CD8-positive, alpha-beta memory T cell (primary cell): ENCODE measurements around the gene PRSS56. TPM values are rescaled to one million over a fixed set of nuclear protein-coding genes. Genes with fewer than 3 reads are reported as not detected.

ENCODE experiments used
- CTCF ChIA-PET: fragments of 350-600 bp; sonication (Branson Sonifier 250); formaldehyde crosslinking; loops from one replicate; lab custom pipeline; 2021; ENCODE audit warnings: antibody characterized with exemption; lab: Charles Lee
- POLR2A ChIA-PET: fragments of 350-600 bp; sonication (Branson Sonifier 250); formaldehyde crosslinking; loops from one replicate; lab custom pipeline; 2021; ENCODE audit warnings: antibody characterized with exemption; lab: Charles Lee
- DNase-seq, 5 donors: peaks; one replicate each; pipeline versions ENCODE4 v3.0.0 to v3.0.0-alpha.2; 2020 to 2022; ENCODE audit warnings: mixed read lengths in 1 of 5
- H3K27ac ChIP-seq: one replicate; pipeline ENCODE4 v1.7.0; 2013; ENCODE audit warnings: low read depth, mild to moderate bottlenecking, low read length, moderate library complexity
- H3K27me3 ChIP-seq: 2 replicates; pipeline ENCODE4 v1.7.0; 2013; ENCODE audit warnings: low read length, mild to moderate bottlenecking; ENCODE audit not compliant: insufficient read depth, poor library complexity, severe bottlenecking
- H3K36me3 ChIP-seq: 2 replicates; pipeline ENCODE4 v1.7.0; 2013; ENCODE audit warnings: mild to moderate bottlenecking, low read length, moderate library complexity; ENCODE audit not compliant: insufficient read depth
- H3K4me1 ChIP-seq: 2 replicates; pipeline ENCODE4 v1.7.0; 2013; ENCODE audit warnings: mild to moderate bottlenecking, low read length, moderate library complexity; ENCODE audit not compliant: insufficient read depth
- H3K4me3 ChIP-seq: 2 replicates; pipeline ENCODE4 v1.7.0; 2013; ENCODE audit warnings: mild to moderate bottlenecking, low read length
- H3K9me3 ChIP-seq: 2 replicates; pipeline ENCODE4 v1.7.0; 2013; ENCODE audit warnings: mild to moderate bottlenecking, low read length
- H3K27ac Mint-ChIP-seq, 8 donors: one replicate each; pipeline ENCODE4 v1.8.0; 2020 to 2021; ENCODE audit warnings: mixed read lengths in 8 of 8, mild to moderate bottlenecking in 6 of 8, inconsistent platforms in 3 of 8, moderate library complexity in 3 of 8
- H3K27me3 Mint-ChIP-seq, 2 donors: one replicate each; pipeline ENCODE4 v1.8.0; 2020 to 2021; ENCODE audit warnings: mixed read lengths in 2 of 2, mild to moderate bottlenecking in 1 of 2, moderate library complexity in 1 of 2
- H3K36me3 Mint-ChIP-seq, 3 donors: one replicate each; pipeline ENCODE4 v1.8.0; 2020 to 2021; ENCODE audit warnings: mixed read lengths in 3 of 3, inconsistent platforms in 1 of 3, mild to moderate bottlenecking in 1 of 3
- H3K4me1 Mint-ChIP-seq, 3 donors: one replicate each; pipeline ENCODE4 v1.8.0; 2020 to 2021; ENCODE audit warnings: mixed read lengths in 3 of 3, inconsistent platforms in 1 of 3, mild to moderate bottlenecking in 1 of 3
- H3K4me3 Mint-ChIP-seq, 7 donors: one replicate each; pipeline ENCODE4 v1.8.0; 2020 to 2021; ENCODE audit warnings: mixed read lengths in 7 of 7, mild to moderate bottlenecking in 6 of 7, moderate library complexity in 4 of 7, inconsistent platforms in 2 of 7
- H3K9me3 Mint-ChIP-seq, 5 donors: one replicate each; pipeline ENCODE4 v1.8.0; 2020 to 2022; ENCODE audit warnings: mixed read lengths in 5 of 5, mild to moderate bottlenecking in 3 of 5, moderate library complexity in 2 of 5, inconsistent platforms in 1 of 5
- polyA plus RNA-seq: library from polyadenylated mRNA; unstranded; fragments of 300-500 nt; fragmentation: Illumina TruSeq; gene quantifications from one replicate; pipeline ENCODE4 v1.2.3, GENCODE V29; 2021
- total RNA-seq, 2 experiments: library from RNA; stranded (reverse); gene quantifications; one replicate each; pipeline ENCODE4 v1.2.3, GENCODE V29; 2021

The PRSS56 gene
- total and polyA plus RNA-seq, 3 experiments from 2014 or later = not detected

DNA sequence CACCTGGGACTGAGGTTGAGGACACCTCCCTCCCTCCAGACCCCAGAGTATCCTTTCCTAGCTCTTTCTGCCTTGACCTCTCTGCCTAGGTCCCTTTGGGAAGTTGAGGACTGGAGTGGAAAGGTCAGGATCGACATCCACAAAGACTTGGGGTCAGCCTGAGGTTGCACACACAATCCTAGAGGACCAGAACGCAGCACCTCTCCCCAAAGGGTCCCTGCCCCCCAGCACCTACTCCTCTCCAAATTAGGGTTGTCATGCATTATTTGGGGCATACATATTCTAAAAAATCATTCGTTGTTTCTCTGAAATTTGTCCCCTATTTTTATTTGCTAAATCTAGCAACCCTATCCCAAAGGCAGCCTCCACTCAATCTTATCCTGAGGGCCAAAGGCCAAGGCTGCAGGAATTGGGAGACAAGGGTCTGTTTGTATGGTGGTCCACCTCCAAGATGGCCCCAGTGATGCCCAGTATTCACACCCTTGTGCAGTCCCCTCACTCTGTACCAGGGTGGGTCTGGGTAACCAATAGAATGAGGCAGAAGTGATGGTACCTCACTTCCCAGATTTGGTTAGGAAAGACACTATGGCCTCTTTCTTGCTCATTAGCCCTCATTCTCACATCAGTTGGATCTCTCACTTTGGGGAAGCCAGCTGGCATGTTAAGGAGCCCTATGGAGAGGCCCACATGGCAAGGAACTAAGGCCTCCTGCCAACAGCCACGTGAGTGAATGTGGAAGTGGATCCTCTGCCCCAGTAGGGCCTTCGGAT lies 15.8 kb downstream of the PRSS56 start:
- H3K27ac Mint-ChIP-seq = no peak overlapping the region
- no peaks in the 10 kb centered on the region for H3K27me3 ChIP-seq
- H3K36me3 ChIP-seq = no peaks in the 10 kb centered on the region
- H3K27ac ChIP-seq = no peak overlapping the region
- DNase-seq = no peak
- no peaks in the 10 kb centered on the region for H3K36me3 Mint-ChIP-seq
- CTCF ChIA-PET = no interaction called here
- no peak overlapping the region for H3K4me3 ChIP-seq
- H3K4me1 ChIP-seq = no peaks in the 10 kb centered on the region
- H3K9me3 Mint-ChIP-seq = no peaks in the 10 kb centered on the region
- POLR2A ChIA-PET = no interaction called here
- peaks cover 0 to 5% (median 0%) of the 10 kb centered on the region in 3 donors for H3K4me1 Mint-ChIP-seq
- no peaks in the 10 kb centered on the region for H3K9me3 ChIP-seq
- peaks cover 8 to 20% of the 10 kb centered on the region in 2 donors for H3K27me3 Mint-ChIP-seq
- H3K4me3 Mint-ChIP-seq = no peak overlapping the region

DNA sequence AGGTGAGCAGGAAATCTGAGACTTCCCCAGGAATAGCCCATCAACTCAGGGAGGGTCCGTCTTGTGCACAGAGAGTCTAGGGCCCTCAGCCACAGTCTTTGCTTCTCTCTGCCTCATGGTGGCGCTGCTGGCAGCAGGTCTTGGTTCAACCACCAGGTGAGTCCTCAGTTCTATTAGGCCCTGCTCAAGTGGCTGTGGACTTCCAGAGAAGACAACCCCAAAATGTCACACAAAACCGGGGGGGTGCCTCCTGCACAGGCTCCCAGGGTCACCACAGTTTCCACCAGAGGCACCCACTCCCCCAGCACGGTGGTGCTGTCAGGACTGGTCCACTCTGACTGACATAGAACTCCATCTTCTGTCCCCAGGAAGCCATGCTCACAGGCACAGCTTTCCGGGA lies 16.9 kb downstream of the PRSS56 start:
- H3K27me3 Mint-ChIP-seq = peaks cover 8 to 20% of the 10 kb centered on the region in 2 donors
- H3K4me3 Mint-ChIP-seq = no peak overlapping the region
- no peaks in the 10 kb centered on the region for H3K36me3 ChIP-seq
- CTCF ChIA-PET = no interaction called here
- no peaks in the 10 kb centered on the region for H3K36me3 Mint-ChIP-seq
- H3K4me1 ChIP-seq = no peaks in the 10 kb centered on the region
- H3K27me3 ChIP-seq = no peaks in the 10 kb centered on the region
- no peak overlapping the region for H3K27ac ChIP-seq
- no peak overlapping the region for H3K4me3 ChIP-seq
- peaks cover 0 to 5% (median 0%) of the 10 kb centered on the region in 3 donors for H3K4me1 Mint-ChIP-seq
- no peak overlapping the region for H3K27ac Mint-ChIP-seq
- POLR2A ChIA-PET = no interaction called here
- no peaks in the 10 kb centered on the region for H3K9me3 Mint-ChIP-seq
- DNase-seq = no peak
- H3K9me3 ChIP-seq = no peaks in the 10 kb centered on the region

DNA sequence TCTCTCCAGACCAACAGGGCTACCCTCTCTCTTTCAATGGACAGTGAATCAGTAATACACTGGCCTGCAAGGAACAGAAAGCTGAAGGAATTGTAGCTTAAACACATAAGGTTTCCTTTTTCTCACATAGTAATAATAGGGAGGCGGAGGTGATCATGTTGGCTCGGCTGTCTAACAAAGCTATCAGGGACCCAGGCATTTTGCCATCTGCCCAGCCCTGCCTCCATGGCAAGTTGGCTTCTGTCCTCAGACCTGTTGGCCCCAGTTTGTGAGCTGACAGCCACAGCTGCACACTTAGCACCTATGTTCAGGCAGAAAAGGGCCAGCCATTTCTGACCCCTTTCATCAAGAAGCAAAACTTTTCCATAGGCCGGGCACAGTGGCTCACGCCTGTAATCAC lies 17.3 kb downstream of the PRSS56 start:
- H3K4me1 ChIP-seq = no peaks in the 10 kb centered on the region
- no peaks in the 10 kb centered on the region for H3K36me3 Mint-ChIP-seq
- no peaks in the 10 kb centered on the region for H3K27me3 ChIP-seq
- peaks cover 0 to 10% (median 0%) of the 10 kb centered on the region in 3 donors for H3K4me1 Mint-ChIP-seq
- H3K4me3 Mint-ChIP-seq = no peak overlapping the region
- peak overlapping the region in 1 of 8 donors; percentile 29 for H3K27ac Mint-ChIP-seq
- DNase-seq = no peak
- no peaks in the 10 kb centered on the region for H3K9me3 ChIP-seq
- no peak overlapping the region for H3K27ac ChIP-seq
- peaks cover 8 to 19% of the 10 kb centered on the region in 2 donors for H3K27me3 Mint-ChIP-seq
- H3K4me3 ChIP-seq = no peak overlapping the region
- no peaks in the 10 kb centered on the region for H3K9me3 Mint-ChIP-seq
- ChIA-PET POLR2A (no interaction called here), CTCF (interaction anchor here (1.0 kb wide), 1 partner anchor 13 kb away, joined by 3 read pairs; no protein-coding TSS in a partner anchor)
- H3K36me3 ChIP-seq = no peaks in the 10 kb centered on the region

DNA sequence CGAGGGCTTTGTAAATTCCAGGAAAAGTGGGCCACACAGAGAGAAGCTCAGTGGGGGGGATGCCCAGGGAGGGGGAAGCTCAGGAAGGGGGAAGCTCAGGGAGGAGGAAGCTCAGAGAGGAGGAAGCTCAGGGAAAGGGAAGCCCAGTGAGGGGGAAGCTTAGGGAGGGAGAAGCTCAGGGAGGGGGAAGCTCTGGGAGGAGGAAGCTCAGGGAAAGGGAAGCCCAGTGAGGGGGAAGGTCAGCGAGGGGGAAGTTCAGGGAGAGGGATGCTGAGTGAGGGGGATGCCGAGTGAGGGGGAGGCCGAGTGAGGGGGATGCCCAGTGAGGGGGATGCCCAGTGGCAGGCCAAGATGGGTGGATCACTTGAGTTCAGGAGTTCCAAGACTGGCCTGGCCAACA lies 18.5 kb downstream of the PRSS56 start:
- no peaks in the 10 kb centered on the region for H3K27me3 ChIP-seq
- no peak overlapping the region for H3K27ac ChIP-seq
- POLR2A ChIA-PET = interaction anchor here (0.6 kb wide), 1 partner anchor 22 kb away, joined by 4 read pairs; no protein-coding TSS in a partner anchor
- DNase-seq = no peak
- peaks cover 0 to 15% (median 0%) of the 10 kb centered on the region in 3 donors for H3K4me1 Mint-ChIP-seq
- no peaks in the 10 kb centered on the region for H3K36me3 ChIP-seq
- peaks cover 8 to 12% of the 10 kb centered on the region in 2 donors for H3K27me3 Mint-ChIP-seq
- no peak overlapping the region for H3K4me3 ChIP-seq
- no peak overlapping the region for H3K27ac Mint-ChIP-seq
- no peaks in the 10 kb centered on the region for H3K4me1 ChIP-seq
- H3K9me3 Mint-ChIP-seq = no peaks in the 10 kb centered on the region
- H3K9me3 ChIP-seq = no peaks in the 10 kb centered on the region
- CTCF ChIA-PET = no interaction called here
- H3K4me3 Mint-ChIP-seq = no peak overlapping the region
- H3K36me3 Mint-ChIP-seq = peaks cover 0 to 2% (median 0%) of the 10 kb centered on the region in 3 donors

DNA sequence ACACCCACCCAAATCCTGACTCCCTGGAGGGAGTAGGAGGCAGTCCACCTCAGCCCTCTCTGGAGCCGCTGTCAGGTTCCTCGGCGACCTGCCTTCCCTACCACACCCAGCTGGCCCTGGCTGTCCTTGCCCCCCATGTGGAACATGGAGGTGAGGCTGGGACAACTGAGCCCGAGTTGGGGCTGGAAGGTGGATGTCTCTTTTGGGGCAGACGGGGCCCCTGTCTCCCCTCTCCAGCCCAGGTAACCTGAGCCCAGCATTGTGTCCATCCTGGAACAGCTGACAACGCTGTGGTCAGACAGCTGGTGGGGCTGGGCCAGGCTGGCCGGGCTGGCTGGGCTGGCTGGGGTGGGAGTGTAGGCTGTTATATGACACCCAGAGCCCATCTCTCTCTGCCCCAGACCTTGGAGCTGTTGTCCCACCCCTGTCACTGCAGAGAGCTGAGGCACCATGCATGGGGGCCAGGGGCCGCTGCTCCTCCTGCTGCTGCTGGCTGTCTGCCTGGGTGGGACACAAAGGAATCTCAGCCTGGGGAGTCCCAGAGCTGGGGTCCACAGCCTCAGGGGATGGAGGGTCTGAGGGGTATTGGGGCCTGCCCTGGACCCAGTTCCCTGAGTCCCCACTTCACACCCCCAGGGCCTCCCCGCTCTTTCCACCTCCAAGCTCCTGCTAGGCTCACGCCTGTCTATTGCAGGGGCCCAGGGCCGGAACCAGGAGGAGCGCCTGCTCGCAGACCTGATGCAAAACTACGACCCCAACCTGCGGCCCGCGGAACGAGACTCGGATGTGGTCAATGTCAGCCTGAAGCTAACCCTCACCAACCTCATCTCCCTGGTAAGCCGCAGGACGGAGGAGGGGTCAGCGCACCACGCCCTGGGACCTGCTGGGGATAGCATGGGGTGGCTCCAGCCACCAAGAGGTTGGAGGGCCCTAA lies 19.4 kb downstream of the PRSS56 start, which contains the start of gene CHRNG:
Gene CHRNG, plus strand, starts transcription at position 395 of the 934 bp plus-strand sequence. Its CDS starts 56 bp downstream, at position 451.
- CTCF ChIA-PET = no interaction called here
- Histone ChIP-seq H3K36me3 (no peaks in the 10 kb centered on the region), H3K4me3 (no peak within 1 kb of the TSS), H3K27me3 (no peaks in the 10 kb centered on the region), H3K9me3 (no peaks in the 10 kb centered on the region), H3K4me1 (no peaks in the 10 kb centered on the region), H3K27ac (no peak within 1 kb of the TSS)
- no peaks in the 10 kb centered on the region for H3K9me3 Mint-ChIP-seq
- H3K4me1 Mint-ChIP-seq = peaks cover 0 to 22% (median 0%) of the 10 kb centered on the region in 3 donors
- H3K27ac Mint-ChIP-seq = no peak within 1 kb of the TSS
- no peak within 1 kb of the TSS for H3K4me3 Mint-ChIP-seq
- DNase-seq = no peak
- H3K36me3 Mint-ChIP-seq = peaks cover 0 to 6% (median 0%) of the 10 kb centered on the region in 3 donors
- POLR2A ChIA-PET = no interaction called here
- peaks cover 4 to 9% of the 10 kb centered on the region in 2 donors for H3K27me3 Mint-ChIP-seq

DNA sequence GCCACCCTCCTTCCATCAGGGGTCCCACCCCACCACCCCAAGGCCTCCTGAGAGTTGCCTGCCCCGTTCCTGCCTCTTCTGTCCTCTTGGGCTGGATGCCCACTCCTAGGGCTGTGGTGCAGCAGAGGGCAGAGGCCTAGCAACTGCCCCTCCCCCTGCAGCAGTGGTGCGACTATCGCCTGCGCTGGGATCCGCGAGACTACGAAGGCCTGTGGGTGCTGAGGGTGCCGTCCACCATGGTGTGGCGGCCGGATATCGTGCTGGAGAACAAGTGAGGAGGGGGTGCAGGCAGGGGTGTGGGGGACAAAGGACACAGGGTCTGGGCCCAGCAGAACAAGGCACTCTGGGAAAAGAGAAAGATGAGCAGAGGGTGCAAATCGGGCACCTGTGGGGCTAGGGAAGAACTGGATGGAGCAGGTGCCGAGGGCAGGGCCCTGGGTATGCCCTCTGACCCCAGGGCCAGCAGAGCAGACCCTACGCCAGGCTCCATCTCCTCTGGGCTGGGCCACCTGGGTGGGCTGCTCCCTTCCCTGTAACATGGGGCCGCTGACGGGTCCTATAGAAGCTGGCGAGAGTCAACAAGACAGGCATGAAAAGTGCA lies 20.4 kb downstream of the PRSS56 start:
- no peaks in the 10 kb centered on the region for H3K4me1 ChIP-seq
- Mint-ChIP-seq H3K27me3 (peaks cover 3 to 8% of the 10 kb centered on the region in 2 donors), H3K36me3 (peaks cover 0 to 10% (median 0%) of the 10 kb centered on the region in 3 donors), H3K9me3 (no peaks in the 10 kb centered on the region), H3K4me3 (no peak overlapping the region), H3K27ac (no peak overlapping the region), H3K4me1 (peaks cover 0 to 29% (median 0%) of the 10 kb centered on the region in 3 donors)
- H3K9me3 ChIP-seq = no peaks in the 10 kb centered on the region
- H3K36me3 ChIP-seq = no peaks in the 10 kb centered on the region
- H3K27ac ChIP-seq = no peak overlapping the region
- ChIA-PET CTCF (no interaction called here), POLR2A (interaction anchor here (0.7 kb wide), 1 partner anchor 11 kb away, joined by 5 read pairs; no protein-coding TSS in a partner anchor)
- no peak for DNase-seq
- no peaks in the 10 kb centered on the region for H3K27me3 ChIP-seq
- no peak overlapping the region for H3K4me3 ChIP-seq

DNA sequence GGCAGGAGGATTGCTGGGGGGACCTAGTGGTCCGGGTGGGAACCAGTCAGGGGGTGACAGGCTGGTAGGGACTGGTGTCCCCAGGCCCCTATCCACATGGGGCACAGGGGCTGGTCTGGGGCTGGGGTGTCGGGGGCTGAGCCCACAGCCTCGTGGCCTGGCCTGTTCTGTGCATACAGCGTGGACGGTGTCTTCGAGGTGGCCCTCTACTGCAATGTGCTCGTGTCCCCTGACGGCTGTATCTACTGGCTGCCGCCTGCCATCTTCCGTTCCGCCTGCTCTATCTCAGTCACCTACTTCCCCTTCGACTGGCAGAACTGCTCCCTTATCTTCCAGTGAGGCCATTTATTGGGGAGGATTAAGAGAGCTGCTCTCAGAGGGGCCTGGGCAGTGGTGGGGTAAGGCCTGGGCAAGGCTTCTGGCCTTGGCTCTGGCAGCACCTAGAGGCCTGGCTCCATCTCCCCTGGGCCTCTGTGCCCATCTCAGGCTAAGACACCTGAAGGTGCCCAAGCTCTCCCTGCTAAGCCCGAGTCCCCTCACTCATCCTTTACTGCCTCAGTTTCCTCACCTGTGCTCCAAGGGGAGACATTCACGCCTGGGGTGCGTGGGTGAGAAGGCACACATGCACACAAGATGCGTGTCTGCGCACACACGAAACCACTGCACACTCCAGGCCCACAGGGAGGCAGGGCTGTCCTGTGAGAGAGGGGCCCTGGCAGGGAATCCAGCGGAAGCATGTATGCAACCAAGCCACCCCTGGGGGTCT lies 21.2 kb downstream of the PRSS56 start:
- POLR2A ChIA-PET = interaction anchor here (0.7 kb wide), 1 partner anchor 10 kb away, joined by 5 read pairs; no protein-coding TSS in a partner anchor
- H3K4me1 Mint-ChIP-seq = peaks cover under 1 to 36% (median 3%) of the 10 kb centered on the region in 3 donors
- Histone ChIP-seq H3K36me3 (no peaks in the 10 kb centered on the region), H3K4me1 (peaks cover 3% of the 10 kb centered on the region), H3K9me3 (no peaks in the 10 kb centered on the region), H3K27ac (no peak overlapping the region), H3K4me3 (no peak overlapping the region), H3K27me3 (no peaks in the 10 kb centered on the region)
- H3K27ac Mint-ChIP-seq = no peak overlapping the region
- DNase-seq = no peak
- peaks cover 0 to 14% (median under 1%) of the 10 kb centered on the region in 3 donors for H3K36me3 Mint-ChIP-seq
- H3K4me3 Mint-ChIP-seq = no peak overlapping the region
- CTCF ChIA-PET = no interaction called here
- H3K9me3 Mint-ChIP-seq = no peaks in the 10 kb centered on the region
- peaks cover 0 to 5% of the 10 kb centered on the region in 2 donors for H3K27me3 Mint-ChIP-seq
